ENCODE results near the gene WFIKKN2.

DNA sequence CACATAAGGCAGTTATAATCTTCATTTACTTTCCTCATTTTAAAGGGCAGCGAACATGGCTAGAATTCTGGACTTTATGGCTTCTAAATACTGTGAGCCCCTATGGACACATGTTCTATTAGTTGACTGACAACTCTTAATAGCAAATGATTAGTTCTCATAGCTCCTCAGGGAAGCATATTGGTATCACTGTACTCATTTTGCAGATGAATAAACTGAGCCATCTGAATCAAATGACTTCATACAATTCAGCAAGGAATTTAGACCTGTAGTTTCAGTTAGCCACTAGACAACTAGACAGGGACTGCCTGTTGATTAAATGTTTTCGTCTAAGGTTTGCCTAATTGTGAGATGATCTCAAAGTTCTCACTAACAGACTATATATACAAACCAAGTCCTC is 21.0 kb downstream of the WFIKKN2 start:
- TF ChIP-seq, protein P1, sequence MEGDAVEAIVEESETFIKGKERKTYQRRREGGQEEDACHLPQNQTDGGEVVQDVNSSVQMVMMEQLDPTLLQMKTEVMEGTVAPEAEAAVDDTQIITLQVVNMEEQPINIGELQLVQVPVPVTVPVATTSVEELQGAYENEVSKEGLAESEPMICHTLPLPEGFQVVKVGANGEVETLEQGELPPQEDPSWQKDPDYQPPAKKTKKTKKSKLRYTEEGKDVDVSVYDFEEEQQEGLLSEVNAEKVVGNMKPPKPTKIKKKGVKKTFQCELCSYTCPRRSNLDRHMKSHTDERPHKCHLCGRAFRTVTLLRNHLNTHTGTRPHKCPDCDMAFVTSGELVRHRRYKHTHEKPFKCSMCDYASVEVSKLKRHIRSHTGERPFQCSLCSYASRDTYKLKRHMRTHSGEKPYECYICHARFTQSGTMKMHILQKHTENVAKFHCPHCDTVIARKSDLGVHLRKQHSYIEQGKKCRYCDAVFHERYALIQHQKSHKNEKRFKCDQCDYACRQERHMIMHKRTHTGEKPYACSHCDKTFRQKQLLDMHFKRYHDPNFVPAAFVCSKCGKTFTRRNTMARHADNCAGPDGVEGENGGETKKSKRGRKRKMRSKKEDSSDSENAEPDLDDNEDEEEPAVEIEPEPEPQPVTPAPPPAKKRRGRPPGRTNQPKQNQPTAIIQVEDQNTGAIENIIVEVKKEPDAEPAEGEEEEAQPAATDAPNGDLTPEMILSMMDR (IDR thresholded peaks at IDR 0.05), result no peak
- no peak for TF ChIP-seq ZFX (IDR thresholded peaks at IDR 0.05; ENCODE audit: borderline replicate concordance)
